Measurements from ENCODE around the gene SPAG7. TPM values are rescaled to one million over a fixed set of nuclear protein-coding genes. Genes with fewer than 3 reads are reported as not detected.
A peak's percentile ranks its signal among the peaks of the same experiment; 100 is the strongest.

The SPAG7 gene
- total and polyA plus RNA-seq, 4 donors, result 18.6 to 66.3 (median 26.0) TPM

GRCh38 chr17:4940555-4941318 is 26.9 kb downstream of the SPAG7 start:
- peak overlapping the region; percentile 89 to 90 for H3K27ac ChIP-seq (ENCODE audit: low read depth in 1 of 2, low read length in 2 of 2)
- under 1% methylated on average over 29 of the region's 29 CpGs for WGBS
- DNase-seq (ENCODE audit: low spot score), result peak; percentile 51
- H3K9me3 ChIP-seq (ENCODE audit: control insufficient read depth in 4 of 4, low read length in 3 of 4), result no peaks in the 10 kb centered on the region
- peak overlapping the region; percentile 80 to 93 for H3K9ac ChIP-seq (ENCODE audit: low read depth in 1 of 2, low read length in 2 of 2)
- peaks cover 4 to 31% (median 20%) of the 10 kb centered on the region in 4 donors for H3K36me3 ChIP-seq (ENCODE audit: control insufficient read depth in 4 of 4, insufficient read depth in 3 of 4, low read depth in 1 of 4, low read length in 3 of 4)
- TF ChIP-seq RAD21 (IDR thresholded peaks at IDR 0.05), result no peak
- TF ChIP-seq YY1 (IDR thresholded peaks at IDR 0.05), result no peak
- peak in 1 of 2 donors; percentile 7 for TF ChIP-seq EGR1 (IDR thresholded peaks at IDR 0.05; ENCODE audit: low read depth in 2 of 2)
- H3K4me3 ChIP-seq (ENCODE audit: low read depth in 1 of 3, low read length in 3 of 3), result peak overlapping the region; percentile 79 to 89 (median 83)
- no peaks in the 10 kb centered on the region for H3K27me3 ChIP-seq (ENCODE audit: control insufficient read depth in 4 of 4, insufficient read depth in 4 of 4, low read length in 3 of 4)
- peaks cover 8 to 54% (median 40%) of the 10 kb centered on the region in 4 donors for H3K4me1 ChIP-seq (ENCODE audit: control insufficient read depth in 4 of 4, insufficient read depth in 4 of 4, low read length in 3 of 4)

GRCh38 chr17:4939796-4940554 is 27.6 kb downstream of the SPAG7 start, which contains the start of the genes RNF167 and SLC25A11:
TSS of gene RNF167 (plus strand) at chr17:4940268. CDS start at chr17:4940910, 642 bp downstream.
TSS of gene SLC25A11 (minus strand) at chr17:4940046. CDS start at chr17:4939910, 136 bp downstream.
- peak; percentile 92 for DNase-seq (ENCODE audit: low spot score)
- under 1% methylated on average over 72 of the region's 72 CpGs for WGBS
- H3K4me3 ChIP-seq (ENCODE audit: low read depth in 1 of 3, low read length in 3 of 3), result peak within 1 kb of the TSS; percentile 79 to 89 (median 83)
- H3K36me3 ChIP-seq (ENCODE audit: control insufficient read depth in 4 of 4, insufficient read depth in 3 of 4, low read depth in 1 of 4, low read length in 3 of 4), result peaks cover 4 to 27% (median 16%) of the 10 kb centered on the region in 4 donors
- TF ChIP-seq REST (IDR thresholded peaks at IDR 0.05), result peak; percentile 45
- TF ChIP-seq MAX (IDR thresholded peaks at IDR 0.05), result peak; percentile 77
- TF ChIP-seq RXRA (IDR thresholded peaks at IDR 0.05), result peak in 1 of 2 donors; percentile 7
- no peak for TF ChIP-seq TAF1 (conservative IDR thresholded peaks at IDR 0.05)
- peak; percentile 41 for TF ChIP-seq FOXA1 (IDR thresholded peaks at IDR 0.05)
- TF ChIP-seq CTCF (IDR thresholded peaks at IDR 0.05; ENCODE audit: low read depth, low read length, missing input control), result no peak
- TF ChIP-seq ATF3 (IDR thresholded peaks at IDR 0.05), result peak; percentile 14
- peak; percentile 93 to 95 for TF ChIP-seq GABPA (IDR thresholded peaks at IDR 0.05 in 1 of 2, conservative IDR thresholded peaks at IDR 0.05 in 1 of 2)
- TF ChIP-seq NR2F2 (IDR thresholded peaks at IDR 0.05), result peak; percentile 19
- TF ChIP-seq ZBTB33 (IDR thresholded peaks at IDR 0.05), result peak; percentile 100
- TF ChIP-seq FOXA2 (IDR thresholded peaks at IDR 0.05), result peak; percentile 33
- peak; percentile 74 for TF ChIP-seq YY1 (IDR thresholded peaks at IDR 0.05)
- peak in 1 of 2 donors; percentile 9 for TF ChIP-seq HNF4A (conservative IDR thresholded peaks at IDR 0.05)
- TF ChIP-seq EGR1 (IDR thresholded peaks at IDR 0.05; ENCODE audit: low read depth in 2 of 2), result peak in 1 of 2 donors; percentile 24
- peak; percentile 72 for TF ChIP-seq SP1 (IDR thresholded peaks at IDR 0.05)
- peak in 1 of 2 donors; percentile 12 for TF ChIP-seq RAD21 (IDR thresholded peaks at IDR 0.05)
- peak; percentile 18 to 61 for TF ChIP-seq JUND (IDR thresholded peaks at IDR 0.05)
- TF ChIP-seq HNF4G (IDR thresholded peaks at IDR 0.05), result no peak
- H3K9ac ChIP-seq (ENCODE audit: low read depth in 1 of 2, low read length in 2 of 2), result peak within 1 kb of the TSS; percentile 80 to 93
- H3K27ac ChIP-seq (ENCODE audit: low read depth in 1 of 2, low read length in 2 of 2), result peak within 1 kb of the TSS; percentile 89 to 90
- peaks cover 8 to 47% (median 34%) of the 10 kb centered on the region in 4 donors for H3K4me1 ChIP-seq (ENCODE audit: control insufficient read depth in 4 of 4, insufficient read depth in 4 of 4, low read length in 3 of 4)
- H3K9me3 ChIP-seq (ENCODE audit: control insufficient read depth in 4 of 4, low read length in 3 of 4), result no peaks in the 10 kb centered on the region
- no peaks in the 10 kb centered on the region for H3K27me3 ChIP-seq (ENCODE audit: control insufficient read depth in 4 of 4, insufficient read depth in 4 of 4, low read length in 3 of 4)
